Hematopoietic multipotent progenitor cell treated with erythropoietin and hydrocortisone succinate and interleukin-3 and kit ligand, for 6 days (in vitro differentiated cells): ENCODE results near the gene IKZF3.
"Not testable (repeated sequence)": the region's sequence is repeated elsewhere in the genome, so short reads cannot be mapped to it uniquely, and the experiment has no call there.

Source experiments
- DNase-seq: peaks from one replicate; pipeline ENCODE4 v3.0.0-alpha.2; 2015

Gene IKZF3

DNA sequence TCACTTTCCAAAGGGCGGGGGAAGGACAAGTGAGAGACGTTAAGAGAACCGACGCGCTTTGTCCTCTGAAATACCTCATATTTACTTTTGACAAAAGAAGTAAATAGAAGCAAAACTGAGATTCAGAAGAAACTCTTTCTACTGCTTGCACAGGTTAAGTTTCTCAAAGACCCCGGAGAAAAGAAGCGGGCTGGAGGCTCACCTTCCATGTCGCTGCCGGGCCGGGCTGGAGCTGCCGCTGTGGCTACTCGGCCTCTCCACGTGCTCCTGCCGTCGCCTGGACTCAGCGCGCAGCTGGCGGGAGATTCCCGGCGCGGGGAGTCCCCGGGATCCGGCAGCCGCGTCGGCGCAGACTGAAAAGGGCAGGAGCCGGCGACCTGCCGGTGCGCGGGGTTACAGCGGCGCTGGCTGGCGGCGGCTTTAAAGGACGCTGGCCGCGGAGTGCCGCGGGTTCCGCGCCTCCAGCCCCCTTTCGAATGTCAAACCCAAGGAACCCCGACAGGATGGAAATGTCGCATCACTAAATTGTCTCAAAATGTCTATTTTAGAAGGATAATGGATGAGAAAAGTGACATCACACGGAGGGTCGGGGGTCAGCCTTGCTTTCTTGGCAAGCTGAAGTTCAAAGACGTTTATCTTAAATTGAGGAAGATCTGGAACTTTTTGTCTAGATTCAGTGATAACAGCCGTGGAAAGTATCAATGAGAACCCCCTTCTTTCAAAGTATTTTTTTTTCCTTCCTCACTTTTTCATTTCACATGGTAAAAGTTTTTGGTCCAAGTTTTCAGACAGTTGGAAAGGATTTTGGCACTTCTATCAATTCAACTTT, at the start of gene IKZF3:
IKZF3 (minus strand) TSS at position 395 of the 829 bp plus-strand sequence; CDS start at position 209, 186 bp downstream.
- peak; percentile 60 for DNase-seq

GRCh38 chr17:39908789-39909352, 44.8 kb upstream of the IKZF3 start:
- no peak for DNase-seq

GRCh38 chr17:39904990-39905288, 40.8 kb upstream of the IKZF3 start:
- DNase-seq: no peak

- DNase-seq: peak; percentile 81
Measured at GRCh38 chr17:39903158-39903884, 39.2 kb upstream of the IKZF3 start.

DNA sequence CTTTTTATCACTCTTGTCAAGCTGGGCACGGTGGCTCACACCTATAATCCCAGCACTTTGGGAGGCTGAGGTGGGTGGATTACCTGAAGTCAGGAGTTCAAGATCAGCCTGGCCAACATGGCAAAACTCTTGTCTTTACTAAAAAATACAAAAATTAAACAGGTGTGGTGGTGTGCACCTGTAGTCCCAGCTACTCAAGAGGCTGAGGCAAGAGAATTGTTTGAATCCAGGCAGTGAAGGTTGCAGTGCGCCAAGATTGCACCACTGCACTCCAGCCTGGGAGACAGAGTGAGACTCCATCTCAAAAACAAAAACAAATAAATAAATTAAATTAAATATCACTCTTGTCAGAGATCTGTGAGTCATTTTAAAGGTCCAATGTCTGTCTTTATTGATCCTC, 37.9 kb upstream of the IKZF3 start:
- DNase-seq: not testable (repeated sequence)

DNA sequence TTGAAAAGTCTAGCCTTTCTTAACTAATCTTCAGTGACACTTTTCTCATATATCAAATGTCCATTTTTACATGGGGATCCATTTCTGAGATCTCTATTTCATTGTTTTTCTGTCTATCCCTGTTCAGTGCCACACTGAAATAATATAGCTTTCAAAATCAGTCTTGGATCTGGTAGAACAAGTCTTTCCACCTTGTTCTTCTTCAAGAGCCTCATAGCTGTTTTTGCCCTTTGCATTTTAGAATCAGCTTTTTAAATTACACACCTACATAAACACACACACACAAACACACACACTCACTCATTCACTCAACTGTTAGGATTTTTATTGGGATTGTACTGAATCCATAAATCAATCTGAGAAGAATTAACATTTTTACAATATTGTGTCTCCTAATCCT, 35.1 kb upstream of the IKZF3 start:
- DNase-seq: no peak

GRCh38 chr17:39898088-39898487, 34.0 kb upstream of the IKZF3 start:
- no peak for DNase-seq

DNA sequence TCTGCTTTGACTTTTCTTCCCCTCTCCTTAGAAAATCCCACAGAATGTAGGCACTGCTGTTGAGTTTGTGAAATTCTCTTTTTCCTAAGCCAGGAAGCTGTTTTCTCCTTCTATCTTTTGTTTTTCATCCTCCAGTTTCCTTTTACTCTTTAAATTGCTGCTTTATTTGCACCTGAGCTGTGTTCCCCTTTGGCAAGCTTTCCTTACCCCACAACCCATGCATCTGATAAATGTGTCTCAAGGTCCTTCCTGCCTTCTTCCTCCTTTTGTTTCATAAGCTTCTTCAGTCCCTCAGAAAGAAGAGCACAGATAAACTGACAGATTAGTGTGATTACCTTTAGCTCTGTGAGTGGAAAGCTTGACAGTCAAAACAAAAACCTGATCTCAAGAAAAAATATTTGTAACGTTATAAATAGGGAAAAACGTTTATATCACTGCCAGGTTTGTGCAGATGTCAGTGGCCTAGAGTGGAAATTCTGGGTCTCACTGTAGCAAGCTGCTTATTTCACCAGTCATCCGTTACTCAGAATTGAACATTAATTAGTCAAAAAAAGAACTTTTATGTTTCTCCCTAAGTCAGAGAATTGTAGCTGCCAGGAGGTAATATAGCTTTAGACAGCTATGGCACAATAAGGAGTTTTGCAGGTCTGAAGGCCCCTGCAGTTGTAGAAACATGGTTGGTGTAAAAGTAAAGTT, 30.7 kb upstream of the IKZF3 start:
- DNase-seq: peak; percentile 55

- DNase-seq: no peak
Measured at GRCh38 chr17:39889200-39889599, 25.1 kb upstream of the IKZF3 start.

DNA sequence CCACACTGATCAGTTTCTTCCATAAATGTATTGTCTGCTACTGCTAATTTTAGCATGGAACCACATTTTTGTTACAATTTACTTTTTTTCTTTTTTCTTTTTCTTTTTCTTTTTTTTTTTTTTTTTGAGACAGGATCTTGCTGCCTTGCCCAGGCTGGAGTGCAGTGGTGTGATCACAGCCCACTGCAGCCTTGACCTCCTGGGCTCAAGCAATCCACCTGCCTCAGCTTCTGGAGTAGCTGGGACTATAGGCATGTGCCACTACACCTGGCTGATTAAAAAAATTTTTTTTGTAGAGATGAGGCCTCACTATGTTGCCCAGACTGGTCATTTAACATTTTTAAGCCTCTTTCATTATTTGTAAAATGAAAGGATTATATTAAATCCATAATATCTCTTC, 23.0 kb upstream of the IKZF3 start:
- DNase-seq: no peak

GRCh38 chr17:39886102-39886501, 22.0 kb upstream of the IKZF3 start:
- not testable (repeated sequence) for DNase-seq

GRCh38 chr17:39872751-39873150, 8.6 kb upstream of the IKZF3 start:
- peak; percentile 80 for DNase-seq

DNA sequence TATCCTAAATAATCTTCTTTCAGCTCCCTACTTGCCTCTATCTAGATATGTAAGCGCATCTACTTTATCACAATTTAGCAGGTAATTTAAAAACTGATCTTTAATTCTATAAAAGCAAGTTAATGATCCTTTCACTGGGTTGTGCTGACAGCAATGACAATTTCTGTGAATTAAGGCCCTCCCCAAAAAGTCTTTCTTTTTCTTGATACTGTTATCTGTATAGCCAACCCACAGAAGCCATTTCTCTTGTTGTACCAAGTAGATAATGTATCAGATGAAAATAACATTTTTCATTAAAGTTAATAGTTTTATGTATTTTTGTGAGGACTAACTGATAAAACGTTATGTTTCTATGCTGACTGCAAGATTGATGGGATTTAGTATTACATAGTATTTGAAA, 7.7 kb upstream of the IKZF3 start:
- peak; percentile 62 for DNase-seq

GRCh38 chr17:39870776-39871175, 6.7 kb upstream of the IKZF3 start:
- DNase-seq: no peak

DNA sequence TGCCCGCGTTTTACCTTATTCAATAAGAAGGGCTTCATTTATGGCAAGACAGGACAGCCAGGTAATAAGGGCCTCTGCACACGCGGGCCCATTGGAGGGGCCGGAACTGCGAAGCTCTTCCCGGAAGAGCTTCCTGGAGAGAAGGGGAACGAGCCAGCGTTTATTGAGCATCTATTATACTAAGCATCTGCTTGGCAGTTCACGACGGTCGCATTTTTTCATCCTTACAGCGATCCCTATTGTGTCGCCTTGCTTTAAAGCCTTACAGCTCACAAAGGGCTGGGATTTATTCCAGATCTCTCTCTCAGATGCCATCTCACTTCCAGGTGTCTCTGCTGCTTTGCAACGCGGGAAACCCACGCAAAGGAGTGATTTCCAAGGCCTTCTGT, 4.4 kb upstream of the IKZF3 start:
- no peak for DNase-seq

DNA sequence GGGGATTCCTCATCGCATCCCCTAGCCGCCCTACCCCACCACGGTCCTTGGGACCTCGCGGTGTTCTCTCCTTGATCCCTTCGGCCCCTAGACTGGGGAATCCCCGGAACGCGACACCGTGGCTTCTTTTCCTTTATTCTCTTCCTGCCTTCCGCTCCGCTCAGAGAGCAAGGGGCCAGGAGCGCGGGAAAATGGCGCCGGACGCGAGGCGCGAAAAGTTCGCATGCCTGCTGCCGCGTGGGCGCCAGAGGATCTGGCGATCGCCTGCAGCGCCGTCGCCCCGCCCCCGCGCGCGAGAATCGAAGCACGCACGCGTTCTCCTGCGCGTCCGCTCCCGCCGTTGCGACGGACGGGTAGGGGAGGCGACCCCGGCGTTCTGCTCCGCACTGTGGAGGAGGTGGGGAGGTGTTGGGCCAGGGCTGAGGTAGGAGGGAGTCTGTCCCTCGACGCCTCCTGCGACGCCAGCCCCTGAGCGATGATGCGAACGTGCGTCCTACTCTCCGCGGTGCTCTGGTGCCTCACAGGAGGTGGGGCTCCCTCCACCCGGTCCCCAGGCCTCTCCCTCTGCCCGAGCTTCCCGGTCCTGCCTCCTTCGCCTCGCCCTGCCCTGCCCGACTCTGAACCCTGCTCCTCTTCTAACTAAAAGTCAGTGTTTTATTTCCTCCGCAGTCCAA, 3.9 kb upstream of the IKZF3 start, which contains the start of gene ZPBP2:
ZPBP2 (plus strand) TSS at position 323 of the 674 bp plus-strand sequence; CDS start at position 476, 153 bp downstream.
- no peak for DNase-seq

- no peak for DNase-seq
Measured at GRCh38 chr17:39867084-39867879, 3.2 kb upstream of the IKZF3 start.

DNA sequence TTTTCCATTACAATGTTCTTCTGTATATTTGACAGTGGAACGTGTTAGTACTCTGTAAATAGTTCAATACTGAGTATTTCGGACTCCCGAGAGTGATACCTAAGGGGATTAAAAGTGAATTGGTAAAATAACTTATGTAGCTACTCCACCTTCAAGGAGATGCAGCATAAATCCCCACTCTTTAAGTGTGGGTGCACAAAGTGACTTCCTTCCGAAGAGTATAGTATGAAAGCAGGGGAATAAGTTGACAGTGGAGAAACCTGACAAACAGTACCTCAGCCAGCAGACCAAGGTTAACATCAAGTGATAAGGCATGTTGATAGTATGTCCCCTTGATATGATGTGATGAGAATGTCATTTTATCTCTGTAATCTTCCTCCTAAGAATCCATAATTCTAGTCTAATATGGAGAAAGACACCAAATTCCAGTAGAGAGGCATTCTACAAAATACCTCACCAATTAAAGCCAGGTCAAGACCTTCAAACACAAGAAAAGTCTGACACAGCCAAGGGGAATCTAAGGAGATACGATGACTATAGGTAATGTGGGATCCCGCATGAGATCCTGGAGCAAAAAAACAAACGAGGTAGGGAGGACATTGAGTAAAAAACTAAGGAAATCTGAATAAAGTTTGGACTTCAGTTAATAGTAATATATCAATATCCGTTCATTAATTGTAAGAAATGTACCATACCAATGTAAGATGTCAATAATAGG, 2.1 kb upstream of the IKZF3 start:
- DNase-seq: no peak

DNA sequence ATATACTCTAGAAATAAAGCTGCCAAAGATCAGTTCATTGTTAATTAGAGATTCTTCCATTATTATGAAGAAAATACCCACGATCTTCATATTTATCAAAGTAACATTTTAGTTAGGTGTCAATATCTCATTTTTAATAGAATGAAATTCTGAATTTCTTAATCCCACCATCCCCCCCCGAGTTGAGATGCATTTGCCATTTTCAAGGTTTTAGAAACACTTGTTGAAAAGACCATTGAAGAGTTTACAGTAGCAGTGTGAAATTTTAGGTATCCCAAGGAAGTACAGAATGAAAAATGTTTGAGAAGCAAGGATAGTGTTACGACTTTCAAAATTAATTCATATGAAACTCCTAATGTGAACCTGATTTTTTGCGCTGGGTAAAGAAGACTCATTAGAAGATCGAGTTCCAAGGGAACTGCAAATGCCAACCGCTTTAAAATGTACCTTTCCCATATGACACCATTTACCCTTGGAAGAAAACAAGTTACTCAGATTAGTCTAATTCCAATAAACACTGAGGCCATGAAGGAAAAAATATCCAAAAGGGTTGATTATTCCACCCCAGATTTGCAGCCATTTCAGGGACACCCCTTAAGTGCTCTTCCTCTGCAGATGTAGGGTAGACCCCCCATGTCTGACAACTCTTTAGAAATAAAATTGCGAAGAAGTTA, 731 bp downstream of the IKZF3 start:
- no peak for DNase-seq

- DNase-seq: no peak
Measured at GRCh38 chr17:39861235-39861634, 2.9 kb downstream of the IKZF3 start.
